ENCODE data around the gene KCNG2. TPM values are rescaled to one million over a fixed set of nuclear protein-coding genes. Genes with fewer than 3 reads are reported as not detected.

Gene KCNG2
- total and polyA plus RNA-seq, 2 donors (not counting 1 experiment from before 2014, with no cell fraction given), result not detected

DNA sequence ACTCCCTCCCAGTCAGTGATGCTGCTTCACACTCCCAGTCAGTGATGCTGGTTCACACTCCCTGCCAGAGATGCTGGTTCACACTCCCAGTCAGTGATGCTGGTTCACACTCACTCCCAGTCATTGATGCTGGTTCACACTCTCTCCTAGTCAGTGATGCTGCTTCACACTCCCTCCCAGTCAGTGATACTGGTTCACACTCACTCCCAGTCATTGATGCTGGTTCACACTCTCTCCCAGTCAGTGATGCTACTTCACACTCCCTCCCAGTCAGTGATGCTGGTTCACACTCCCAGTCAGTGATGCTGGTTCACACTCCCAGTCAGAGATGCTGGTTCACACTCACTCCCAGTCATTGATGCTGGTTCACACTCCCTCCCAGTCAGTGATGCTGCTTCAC is 34.3 kb upstream of the KCNG2 start:
- H3K4me1 Mint-ChIP-seq, result no peaks in the 10 kb centered on the region
- peaks cover 6% of the 10 kb centered on the region for H3K27me3 Mint-ChIP-seq
- H3K4me3 ChIP-seq (ENCODE audit: control extremely low read depth in 1 of 5, extremely low read depth in 1 of 5, insufficient read depth in 1 of 5, low read depth in 2 of 5, low read length in 4 of 5), result no peak overlapping the region
- no peaks in the 10 kb centered on the region for H3K4me1 ChIP-seq (ENCODE audit: control insufficient read depth in 2 of 2, insufficient read depth in 2 of 2, low read length in 2 of 2)
- ATAC-seq (ENCODE audit: low read depth) (no peak), DNase-seq (no peak)
- intact Hi-C loops (cut with micrococcal nuclease), result no loop called here
- TF ChIP-seq EZH2 (IDR thresholded peaks at IDR 0.05; ENCODE audit: borderline replicate concordance, insufficient read depth, low read depth, low read length, poor library complexity, severe bottlenecking), result no peak
- TF ChIP-seq, protein P1, sequence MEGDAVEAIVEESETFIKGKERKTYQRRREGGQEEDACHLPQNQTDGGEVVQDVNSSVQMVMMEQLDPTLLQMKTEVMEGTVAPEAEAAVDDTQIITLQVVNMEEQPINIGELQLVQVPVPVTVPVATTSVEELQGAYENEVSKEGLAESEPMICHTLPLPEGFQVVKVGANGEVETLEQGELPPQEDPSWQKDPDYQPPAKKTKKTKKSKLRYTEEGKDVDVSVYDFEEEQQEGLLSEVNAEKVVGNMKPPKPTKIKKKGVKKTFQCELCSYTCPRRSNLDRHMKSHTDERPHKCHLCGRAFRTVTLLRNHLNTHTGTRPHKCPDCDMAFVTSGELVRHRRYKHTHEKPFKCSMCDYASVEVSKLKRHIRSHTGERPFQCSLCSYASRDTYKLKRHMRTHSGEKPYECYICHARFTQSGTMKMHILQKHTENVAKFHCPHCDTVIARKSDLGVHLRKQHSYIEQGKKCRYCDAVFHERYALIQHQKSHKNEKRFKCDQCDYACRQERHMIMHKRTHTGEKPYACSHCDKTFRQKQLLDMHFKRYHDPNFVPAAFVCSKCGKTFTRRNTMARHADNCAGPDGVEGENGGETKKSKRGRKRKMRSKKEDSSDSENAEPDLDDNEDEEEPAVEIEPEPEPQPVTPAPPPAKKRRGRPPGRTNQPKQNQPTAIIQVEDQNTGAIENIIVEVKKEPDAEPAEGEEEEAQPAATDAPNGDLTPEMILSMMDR (IDR thresholded peaks at IDR 0.05), result no peak
- no peak overlapping the region for H3K4me3 Mint-ChIP-seq
- no peaks in the 10 kb centered on the region for H4K20me1 ChIP-seq (ENCODE audit: control insufficient read depth, insufficient read depth, low read length, poor library complexity, severe bottlenecking)
- H3K79me2 ChIP-seq (ENCODE audit: control insufficient read depth, insufficient read depth, low read length), result no peaks in the 10 kb centered on the region
- no peak overlapping the region for H3K4me2 ChIP-seq (replicated peaks; ENCODE audit: low read depth, low read length, poor library complexity, severe bottlenecking)
- no peak overlapping the region for H3K9ac ChIP-seq (ENCODE audit: low read length)
- no peak overlapping the region for H2AFZ ChIP-seq (ENCODE audit: insufficient read depth, low read depth, low read length, poor library complexity, severe bottlenecking)
- peaks cover 11% of the 10 kb centered on the region for H3K9me3 Mint-ChIP-seq (ENCODE audit: insufficient read depth)
- H3K27ac ChIP-seq (ENCODE audit: low read length in 2 of 2), result no peak overlapping the region
- H3K27ac Mint-ChIP-seq, result no peak overlapping the region
- no peaks in the 10 kb centered on the region for H3K27me3 ChIP-seq (replicated peaks in 1 of 4; ENCODE audit: control extremely low read depth in 1 of 4, control insufficient read depth in 3 of 4, insufficient read depth in 4 of 4, low read length in 3 of 4)
- H3K36me3 ChIP-seq (replicated peaks in 1 of 2; ENCODE audit: control extremely low read depth in 1 of 2, control insufficient read depth in 1 of 2, extremely low read depth in 1 of 2, insufficient read depth in 2 of 2, low read length in 1 of 2), result peaks cover 0 to 1% of the 10 kb centered on the region in 2 experiments
- ChIA-PET CTCF (no interaction called here), POLR2A (no interaction called here)
- peaks cover 0 to 16% (median 9%) of the 10 kb centered on the region in 3 donors for H3K9me3 ChIP-seq (ENCODE audit: control extremely low read depth in 1 of 3, control insufficient read depth in 2 of 3, insufficient read depth in 1 of 3, low read length in 2 of 3)

DNA sequence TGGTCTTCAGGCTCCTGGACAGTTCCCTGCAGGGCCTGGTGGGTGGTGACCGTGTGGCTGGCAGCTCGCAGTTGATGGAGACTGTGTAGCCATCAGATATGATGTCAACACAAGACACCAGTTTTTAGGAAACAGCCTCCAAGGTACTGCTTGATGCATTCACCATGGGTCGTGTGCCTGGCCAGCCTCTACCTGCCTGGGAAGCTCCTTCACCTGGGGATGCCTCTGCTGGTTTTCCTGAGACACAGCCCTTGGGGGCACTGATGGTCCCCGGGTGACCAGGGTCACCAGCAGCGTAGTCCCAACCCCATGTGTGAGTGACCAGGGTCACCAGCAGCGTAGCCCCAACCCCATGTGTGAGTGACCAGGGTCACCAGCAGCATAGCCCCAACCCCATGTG is 33.6 kb upstream of the KCNG2 start:
- H4K20me1 ChIP-seq (ENCODE audit: control insufficient read depth, insufficient read depth, low read length, poor library complexity, severe bottlenecking), result no peaks in the 10 kb centered on the region
- Mint-ChIP-seq H3K4me3 (no peak overlapping the region), H3K4me1 (no peaks in the 10 kb centered on the region), H3K27ac (no peak overlapping the region), H3K9me3 (ENCODE audit: insufficient read depth) (peaks cover 8% of the 10 kb centered on the region), H3K27me3 (peaks cover 6% of the 10 kb centered on the region)
- no peak for ATAC-seq (ENCODE audit: low read depth)
- no peak overlapping the region for H3K4me3 ChIP-seq (ENCODE audit: control extremely low read depth in 1 of 5, extremely low read depth in 1 of 5, insufficient read depth in 1 of 5, low read depth in 2 of 5, low read length in 4 of 5)
- DNase-seq, result no peak
- no peaks in the 10 kb centered on the region for H3K4me1 ChIP-seq (ENCODE audit: control insufficient read depth in 2 of 2, insufficient read depth in 2 of 2, low read length in 2 of 2)
- no peaks in the 10 kb centered on the region for H3K79me2 ChIP-seq (ENCODE audit: control insufficient read depth, insufficient read depth, low read length)
- no peak overlapping the region for H3K4me2 ChIP-seq (replicated peaks; ENCODE audit: low read depth, low read length, poor library complexity, severe bottlenecking)
- H3K36me3 ChIP-seq (replicated peaks in 1 of 2; ENCODE audit: control extremely low read depth in 1 of 2, control insufficient read depth in 1 of 2, extremely low read depth in 1 of 2, insufficient read depth in 2 of 2, low read length in 1 of 2), result peaks cover 0 to 1% of the 10 kb centered on the region in 2 experiments
- intact Hi-C loops (cut with micrococcal nuclease), result no loop called here
- H3K9me3 ChIP-seq (ENCODE audit: control extremely low read depth in 1 of 3, control insufficient read depth in 2 of 3, insufficient read depth in 1 of 3, low read length in 2 of 3), result peaks cover 0 to 16% (median 10%) of the 10 kb centered on the region in 3 donors
- POLR2A ChIA-PET, result no interaction called here
- CTCF ChIA-PET, result no interaction called here
- no peaks in the 10 kb centered on the region for H3K27me3 ChIP-seq (replicated peaks in 1 of 4; ENCODE audit: control extremely low read depth in 1 of 4, control insufficient read depth in 3 of 4, insufficient read depth in 4 of 4, low read length in 3 of 4)
- H3K9ac ChIP-seq (ENCODE audit: low read length), result no peak overlapping the region
- no peak overlapping the region for H2AFZ ChIP-seq (ENCODE audit: insufficient read depth, low read depth, low read length, poor library complexity, severe bottlenecking)
- TF ChIP-seq, protein P1 (IDR thresholded peaks at IDR 0.05), result no peak
- no peak for TF ChIP-seq EZH2 (IDR thresholded peaks at IDR 0.05; ENCODE audit: borderline replicate concordance, insufficient read depth, low read depth, low read length, poor library complexity, severe bottlenecking)
- 71% methylated on average over 3 of the region's 6 CpGs for WGBS (ENCODE audit: insufficient coverage)
- no peak overlapping the region for H3K27ac ChIP-seq (ENCODE audit: low read length in 2 of 2)
